Measurements from ENCODE around the gene FOXP1. TPM values are rescaled to one million over a fixed set of nuclear protein-coding genes. Genes with fewer than 3 reads are reported as not detected.
A peak's percentile ranks its signal among the peaks of the same experiment; 100 is the strongest.

FOXP1 gene
- total and polyA plus RNA-seq, 2 of the 8 experiments (the other 6 are each of a cell fraction or from before 2014, with no cell fraction given), result 13.9 to 25.4 TPM

GRCh38 chr3:71430941-71431552 lies 152.5 kb downstream of the FOXP1 start:
- Histone ChIP-seq H2AFZ (ENCODE audit: low read length) (no peak overlapping the region), H3K4me3 (ENCODE audit: extremely low read depth in 1 of 4, insufficient read depth in 2 of 4, low read depth in 3 of 4, low read length in 4 of 4) (no peak overlapping the region), H3K27ac (ENCODE audit: low read depth, low read length) (no peak overlapping the region), H4K5ac (ENCODE audit: insufficient read length, low read depth, low read length) (no peak overlapping the region), H3K4me2 (ENCODE audit: insufficient read depth in 1 of 2, low read depth in 2 of 2, low read length in 2 of 2) (no peak overlapping the region), H4K20me1 (replicated peaks in 1 of 2; ENCODE audit: control insufficient read depth in 1 of 2, insufficient read depth in 2 of 2, low read length in 2 of 2) (no peaks in the 10 kb centered on the region), H3K36me3 (ENCODE audit: control insufficient read depth in 2 of 4, insufficient read depth in 4 of 4, low read length in 3 of 4) (no peaks in the 10 kb centered on the region), H3K79me1 (ENCODE audit: low read depth, low read length) (no peaks in the 10 kb centered on the region), H3K79me2 (ENCODE audit: control insufficient read depth in 1 of 2, insufficient read depth in 2 of 2, low read length in 2 of 2) (no peaks in the 10 kb centered on the region), H3K4me1 (replicated peaks in 1 of 4; ENCODE audit: control insufficient read depth in 3 of 4, insufficient read depth in 4 of 4, low read length in 3 of 4) (peaks cover 0 to 9% (median 6%) of the 10 kb centered on the region in 4 experiments; a peak in 4 of 7 replicates), H3K23me2 (ENCODE audit: low read depth, low read length) (peaks cover 2% of the 10 kb centered on the region; the same call in 1 of the 2 replicates), H3K4ac (replicated peaks; ENCODE audit: insufficient read length, low read depth, low read length) (no peak overlapping the region), H3K14ac (ENCODE audit: insufficient read length) (no peak overlapping the region), H3K23ac (ENCODE audit: insufficient read length) (no peak overlapping the region), H2BK5ac (ENCODE audit: low read depth, low read length) (no peak overlapping the region), H3K9me3 (ENCODE audit: insufficient read depth in 2 of 2, low read depth in 1 of 2, low read length in 1 of 2) (no peaks in the 10 kb centered on the region), H3K9ac (replicated peaks in 1 of 4; ENCODE audit: extremely low read depth in 1 of 4, low read depth in 3 of 4, low read length in 3 of 4) (no peak overlapping the region), H2AK5ac (ENCODE audit: low read depth, low read length) (peak overlapping the region; percentile 48; the same call in 1 of the 2 replicates), H4K8ac (ENCODE audit: extremely low read depth, insufficient read depth, low read length) (no peak overlapping the region), H2BK12ac (ENCODE audit: low read depth, low read length) (peak overlapping the region; percentile 18; the same call in 1 of the 2 replicates), H2BK15ac (ENCODE audit: low read length) (peak overlapping the region; percentile 68), H2BK120ac (replicated peaks; ENCODE audit: low read depth, low read length) (no peak overlapping the region), H3K27me3 (replicated peaks in 1 of 4; ENCODE audit: control insufficient read depth in 3 of 4, extremely low read depth in 1 of 4, insufficient read depth in 3 of 4, low read length in 3 of 4) (no peaks in the 10 kb centered on the region), H3K18ac (ENCODE audit: extremely low read depth, low read length) (no peak overlapping the region), H4K91ac (replicated peaks; ENCODE audit: insufficient read length, low read length) (no peak overlapping the region), H2BK20ac (ENCODE audit: low read length) (peak overlapping the region; percentile 88; the same call in 1 of the 2 replicates), H3K56ac (replicated peaks; ENCODE audit: insufficient read length, low read depth, low read length) (no peak overlapping the region)
- DNase-seq (ENCODE audit: low read depth in 1 of 2, low spot score in 2 of 2) (no peak), FAIRE-seq (no peak)
- TF ChIP-seq TEAD4 (IDR thresholded peaks at IDR 0.05; ENCODE audit: low read depth, low read length) (no peak), CEBPB (IDR thresholded peaks at IDR 0.05; ENCODE audit: low read depth, low read length) (no peak), NANOG (IDR thresholded peaks at IDR 0.05; ENCODE audit: insufficient read depth, low read depth, low read length, poor library complexity, severe bottlenecking) (no peak), SP1 (IDR thresholded peaks at IDR 0.05; ENCODE audit: low read depth, low read length) (no peak), EP300 (IDR thresholded peaks at IDR 0.05; ENCODE audit: borderline replicate concordance in 1 of 2, low read depth in 2 of 2, low read length in 2 of 2) (no peak), TAF1 (IDR thresholded peaks at IDR 0.05; ENCODE audit: low read depth, low read length) (no peak), GABPA (IDR thresholded peaks at IDR 0.05; ENCODE audit: borderline replicate concordance, insufficient read depth, low read length) (no peak)
- 93% methylated on average over 7 of the region's 7 CpGs; no CpG with 5 or more reads in 1 of the 2 experiments for WGBS, 2 experiments (ENCODE audit: extremely low coverage in 1 of 2, insufficient coverage in 1 of 2, insufficient read length in 1 of 2, insufficient replicate concordance in 2 of 2, low coverage in 1 of 2, low lambda C conversion rate in 2 of 2, missing lambda C conversion rate in 1 of 2)
- ChIA-PET CTCF (ENCODE audit: partially characterized antibody) (interaction anchor here (0.6 to 1.3 kb wide), 5 partner anchors 10 to 102 kb away, joined by 3 read pairs; no protein-coding TSS in a partner anchor), POLR2A (ENCODE audit: partially characterized antibody) (no interaction called here)

Measured in H1 (cell line).